Loucy (cell line): ENCODE data around the gene APLN.

Experiments used
- EZH2phosphoT487 ChIP-seq: fragments of 200-600 bp; IDR thresholded peaks from 2 replicates; pipeline ENCODE4 v1.6.1; 2018; ENCODE audit warnings: antibody characterized with exemption, mild to moderate bottlenecking, moderate library complexity, borderline replicate concordance
- TF ChIP-seq, protein P1 (sequence below): fragments of 200-600 bp; sonication (generic); conservative IDR thresholded peaks from 2 replicates; pipeline ENCODE4 v1.5.1; 2014; ENCODE audit warnings: mild to moderate bottlenecking, antibody characterized with exemption, low read length

GRCh38 chrX:129696463-129697155 lies 41.9 kb upstream of the APLN start:
- TF ChIP-seq, protein P1, sequence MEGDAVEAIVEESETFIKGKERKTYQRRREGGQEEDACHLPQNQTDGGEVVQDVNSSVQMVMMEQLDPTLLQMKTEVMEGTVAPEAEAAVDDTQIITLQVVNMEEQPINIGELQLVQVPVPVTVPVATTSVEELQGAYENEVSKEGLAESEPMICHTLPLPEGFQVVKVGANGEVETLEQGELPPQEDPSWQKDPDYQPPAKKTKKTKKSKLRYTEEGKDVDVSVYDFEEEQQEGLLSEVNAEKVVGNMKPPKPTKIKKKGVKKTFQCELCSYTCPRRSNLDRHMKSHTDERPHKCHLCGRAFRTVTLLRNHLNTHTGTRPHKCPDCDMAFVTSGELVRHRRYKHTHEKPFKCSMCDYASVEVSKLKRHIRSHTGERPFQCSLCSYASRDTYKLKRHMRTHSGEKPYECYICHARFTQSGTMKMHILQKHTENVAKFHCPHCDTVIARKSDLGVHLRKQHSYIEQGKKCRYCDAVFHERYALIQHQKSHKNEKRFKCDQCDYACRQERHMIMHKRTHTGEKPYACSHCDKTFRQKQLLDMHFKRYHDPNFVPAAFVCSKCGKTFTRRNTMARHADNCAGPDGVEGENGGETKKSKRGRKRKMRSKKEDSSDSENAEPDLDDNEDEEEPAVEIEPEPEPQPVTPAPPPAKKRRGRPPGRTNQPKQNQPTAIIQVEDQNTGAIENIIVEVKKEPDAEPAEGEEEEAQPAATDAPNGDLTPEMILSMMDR = no peak
- TF ChIP-seq EZH2phosphoT487 = no peak
